ENCODE data around the gene TUBA4A.

TUBA4A gene

DNA sequence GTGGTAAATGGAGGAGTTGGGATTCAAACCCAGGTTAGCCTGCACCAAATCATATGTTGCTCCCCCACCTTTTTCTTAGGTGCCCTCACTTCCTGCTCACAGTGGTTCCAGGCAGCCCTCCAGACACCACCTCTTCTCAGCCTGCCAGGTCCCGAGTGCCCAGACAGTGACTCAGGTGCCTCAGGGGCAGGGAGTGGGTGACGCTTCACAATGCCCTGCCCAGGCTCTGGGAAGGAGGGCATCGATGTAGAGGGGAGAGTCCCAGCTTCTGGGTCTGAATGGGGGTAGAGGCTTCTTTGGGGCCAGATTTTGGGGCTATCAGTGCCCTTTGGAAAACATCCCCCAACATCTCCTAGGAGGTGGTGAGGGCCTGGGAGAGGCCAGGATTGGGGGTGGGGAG lies 20.2 kb upstream of the TUBA4A start:
- ChIA-PET POLR2A (interaction anchor here (0.8 to 1.5 kb wide), 9 partner anchors 11 to 67 kb away, joined by 3 to 13 read pairs (median 5); partner anchors contain the start of genes ANKZF1, ATG9A, GLB1L and STK16), CTCF (interaction anchor here (0.6 to 15.0 kb wide), 7 partner anchors 8 to 324 kb away, joined by 3 to 297 read pairs (median 5); partner anchors contain the start of genes STK11IP, TUBA4A and TUBA4B)
- no peak for TF ChIP-seq ZNF155 (tag by site-specific recombination; IDR thresholded peaks at IDR 0.05)
- no peak for TF ChIP-seq ZNF510 (tag by site-specific recombination; IDR thresholded peaks at IDR 0.05; ENCODE audit: insufficient replicate concordance)
- no peak for TF ChIP-seq MYNN (tag by site-specific recombination; IDR thresholded peaks at IDR 0.05; ENCODE audit: borderline replicate concordance)
- TF ChIP-seq ZNF2 (tag by site-specific recombination; IDR thresholded peaks at IDR 0.05), result no peak
- TF ChIP-seq KLF9 (tag by site-specific recombination; IDR thresholded peaks at IDR 0.05; ENCODE audit: low read depth), result no peak
- TF ChIP-seq, protein P1, sequence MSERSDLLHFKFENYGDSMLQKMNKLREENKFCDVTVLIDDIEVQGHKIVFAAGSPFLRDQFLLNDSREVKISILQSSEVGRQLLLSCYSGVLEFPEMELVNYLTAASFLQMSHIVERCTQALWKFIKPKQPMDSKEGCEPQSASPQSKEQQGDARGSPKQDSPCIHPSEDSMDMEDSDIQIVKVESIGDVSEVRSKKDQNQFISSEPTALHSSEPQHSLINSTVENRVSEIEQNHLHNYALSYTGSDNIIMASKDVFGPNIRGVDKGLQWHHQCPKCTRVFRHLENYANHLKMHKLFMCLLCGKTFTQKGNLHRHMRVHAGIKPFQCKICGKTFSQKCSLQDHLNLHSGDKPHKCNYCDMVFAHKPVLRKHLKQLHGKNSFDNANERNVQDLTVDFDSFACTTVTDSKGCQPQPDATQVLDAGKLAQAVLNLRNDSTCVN (tag by site-specific recombination; optimal IDR thresholded peaks at IDR 0.05), result no peak
- no peak for TF ChIP-seq ZNF202 (tag by site-specific recombination; IDR thresholded peaks at IDR 0.05; ENCODE audit: borderline replicate concordance)
- TF ChIP-seq ZBTB17 (tag by site-specific recombination; IDR thresholded peaks at IDR 0.05), result no peak
- TF ChIP-seq ZNF658 (tag by site-specific recombination; IDR thresholded peaks at IDR 0.05), result no peak
- no peak for TF ChIP-seq BCL11A (tag by site-specific recombination; IDR thresholded peaks at IDR 0.05; ENCODE audit: low read depth)
- TF ChIP-seq, protein P2, sequence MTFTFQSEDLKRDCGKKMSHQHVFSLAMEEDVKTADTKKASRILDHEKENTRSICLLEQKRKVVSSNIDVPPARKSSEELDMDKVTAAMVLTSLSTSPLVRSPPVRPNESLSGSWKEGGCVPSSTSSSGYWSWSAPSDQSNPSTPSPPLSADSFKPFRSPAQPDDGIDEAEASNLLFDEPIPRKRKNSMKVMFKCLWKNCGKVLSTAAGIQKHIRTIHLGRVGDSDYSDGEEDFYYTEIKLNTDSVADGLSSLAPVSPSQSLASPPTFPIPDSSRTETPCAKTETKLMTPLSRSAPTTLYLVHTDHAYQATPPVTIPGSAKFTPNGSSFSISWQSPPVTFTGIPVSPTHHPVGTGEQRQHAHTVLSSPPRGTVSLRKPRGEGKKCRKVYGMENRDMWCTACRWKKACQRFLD (tag by site-specific recombination; IDR thresholded peaks at IDR 0.05), result no peak
- TF ChIP-seq ZNF114 (tag by site-specific recombination; IDR thresholded peaks at IDR 0.05), result no peak
- TF ChIP-seq SP3 (tag by site-specific recombination; IDR thresholded peaks at IDR 0.05), result no peak
- H3K4me3 ChIP-seq (ENCODE audit: low read depth, low read length), result no peak overlapping the region
- H3K4me1 ChIP-seq (ENCODE audit: control insufficient read depth, insufficient read depth, low read length), result peaks cover 6% of the 10 kb centered on the region
- H3K36me3 ChIP-seq (ENCODE audit: control insufficient read depth in 2 of 2, insufficient read depth in 1 of 2, low read length in 2 of 2), result no peaks in the 10 kb centered on the region
- H3K9me3 ChIP-seq (ENCODE audit: control insufficient read depth, insufficient read depth, low read depth, low read length), result no peaks in the 10 kb centered on the region
- no peak overlapping the region for H3K27ac ChIP-seq (ENCODE audit: extremely low read depth, low read depth, low read length)

DNA sequence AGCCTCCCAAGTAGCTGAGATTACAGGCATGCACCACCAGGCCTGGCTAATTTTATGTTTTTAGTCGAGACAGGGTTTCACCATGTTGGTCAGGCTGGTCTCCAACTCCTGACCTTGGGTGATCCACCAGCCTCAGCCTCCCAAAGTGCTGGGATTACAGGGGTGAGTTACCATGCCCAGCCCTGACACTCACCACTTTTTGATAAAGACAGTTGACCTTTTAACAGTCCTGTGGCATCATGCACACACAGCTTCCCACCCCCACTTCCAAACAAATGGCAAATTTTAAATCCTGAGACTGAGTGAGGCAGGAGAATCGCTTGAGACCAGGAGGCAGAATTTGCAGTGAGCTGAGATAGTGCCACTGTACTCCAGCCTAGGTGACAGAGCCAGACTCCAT lies 19.3 kb upstream of the TUBA4A start:
- Histone ChIP-seq H3K36me3 (ENCODE audit: control insufficient read depth in 2 of 2, insufficient read depth in 1 of 2, low read length in 2 of 2) (no peaks in the 10 kb centered on the region), H3K4me3 (ENCODE audit: low read depth, low read length) (no peak overlapping the region), H3K27ac (ENCODE audit: extremely low read depth, low read depth, low read length) (no peak overlapping the region), H3K9me3 (ENCODE audit: control insufficient read depth, insufficient read depth, low read depth, low read length) (no peaks in the 10 kb centered on the region), H3K4me1 (ENCODE audit: control insufficient read depth, insufficient read depth, low read length) (no peaks in the 10 kb centered on the region)
- POLR2A ChIA-PET, result no interaction called here
- no peak for TF ChIP-seq OVOL3 (tag by site-specific recombination; IDR thresholded peaks at IDR 0.05)
- TF ChIP-seq GLIS1 (tag by site-specific recombination; IDR thresholded peaks at IDR 0.05), result peak; percentile 35; the same call in 1 of the 2 replicates
- CTCF ChIA-PET, result interaction anchor here (0.8 to 15.0 kb wide), 3 partner anchors 18 to 23 kb away, joined by 3 to 297 read pairs (median 83); partner anchors contain the start of gene TUBA4B

DNA sequence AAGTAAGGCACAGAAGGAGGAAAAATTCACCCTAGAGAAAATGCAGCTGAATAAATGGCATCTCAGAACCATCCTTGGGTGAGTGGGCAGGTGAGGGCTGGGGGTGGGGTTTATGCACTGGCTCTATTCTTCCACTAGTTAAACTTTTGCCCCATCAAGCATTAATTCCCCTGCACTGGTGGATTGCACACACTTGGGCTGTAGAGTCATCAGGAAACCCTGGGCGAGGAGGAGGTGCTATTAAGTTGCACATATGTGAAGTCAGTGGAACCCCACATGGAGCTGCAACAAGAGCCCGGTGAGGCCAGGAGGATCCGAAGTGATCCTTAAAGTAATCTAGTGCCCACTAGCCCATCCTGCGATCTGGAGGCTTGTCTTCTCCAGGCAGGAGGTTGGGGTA lies 18.6 kb upstream of the TUBA4A start:
- no peak for TF ChIP-seq ZNF16 (tag by site-specific recombination; IDR thresholded peaks at IDR 0.05; ENCODE audit: low read depth)
- TF ChIP-seq, protein P3, sequence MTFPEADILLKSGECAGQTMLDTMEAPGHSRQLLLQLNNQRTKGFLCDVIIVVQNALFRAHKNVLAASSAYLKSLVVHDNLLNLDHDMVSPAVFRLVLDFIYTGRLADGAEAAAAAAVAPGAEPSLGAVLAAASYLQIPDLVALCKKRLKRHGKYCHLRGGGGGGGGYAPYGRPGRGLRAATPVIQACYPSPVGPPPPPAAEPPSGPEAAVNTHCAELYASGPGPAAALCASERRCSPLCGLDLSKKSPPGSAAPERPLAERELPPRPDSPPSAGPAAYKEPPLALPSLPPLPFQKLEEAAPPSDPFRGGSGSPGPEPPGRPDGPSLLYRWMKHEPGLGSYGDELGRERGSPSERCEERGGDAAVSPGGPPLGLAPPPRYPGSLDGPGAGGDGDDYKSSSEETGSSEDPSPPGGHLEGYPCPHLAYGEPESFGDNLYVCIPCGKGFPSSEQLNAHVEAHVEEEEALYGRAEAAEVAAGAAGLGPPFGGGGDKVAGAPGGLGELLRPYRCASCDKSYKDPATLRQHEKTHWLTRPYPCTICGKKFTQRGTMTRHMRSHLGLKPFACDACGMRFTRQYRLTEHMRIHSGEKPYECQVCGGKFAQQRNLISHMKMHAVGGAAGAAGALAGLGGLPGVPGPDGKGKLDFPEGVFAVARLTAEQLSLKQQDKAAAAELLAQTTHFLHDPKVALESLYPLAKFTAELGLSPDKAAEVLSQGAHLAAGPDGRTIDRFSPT (tag by site-specific recombination; IDR thresholded peaks at IDR 0.05), result no peak
- no peak for TF ChIP-seq ZNF394 (tag by site-specific recombination; IDR thresholded peaks at IDR 0.05; ENCODE audit: borderline replicate concordance)
- TF ChIP-seq ZFP3 (tag by site-specific recombination; IDR thresholded peaks at IDR 0.05; ENCODE audit: low read depth), result no peak
- Histone ChIP-seq H3K4me1 (ENCODE audit: control insufficient read depth, insufficient read depth, low read length) (no peaks in the 10 kb centered on the region), H3K4me3 (ENCODE audit: low read depth, low read length) (no peak overlapping the region), H3K9me3 (ENCODE audit: control insufficient read depth, insufficient read depth, low read depth, low read length) (no peaks in the 10 kb centered on the region), H3K27ac (ENCODE audit: extremely low read depth, low read depth, low read length) (no peak overlapping the region), H3K36me3 (ENCODE audit: control insufficient read depth in 2 of 2, insufficient read depth in 1 of 2, low read length in 2 of 2) (no peaks in the 10 kb centered on the region)
- POLR2A ChIA-PET, result no interaction called here
- CTCF ChIA-PET, result interaction anchor here (0.8 to 15.0 kb wide), 2 partner anchors 17 to 24 kb away, joined by 3 to 297 read pairs; no protein-coding TSS in a partner anchor
